HepG2 (cell line): Measurements from ENCODE around the gene SELENOH. TPM values are rescaled to one million over a fixed set of nuclear protein-coding genes. Genes with fewer than 3 reads are reported as not detected.

ENCODE experiments used
- ATAC-seq: fragments of 200-7000 bp; cut with Tn5 transposase; 3 replicates; pipeline ENCODE4 v1.9.1; 2020; ENCODE audit warnings: mild to moderate bottlenecking, moderate library complexity
- BruUV-seq: library from RNA; stranded (reverse); fragments of 400-500 nt; replicated peaks from 2 replicates; lab custom pipeline; 2021; lab: Mats Ljungman, UMichigan
- CTCF ChIA-PET: fragments of 300-600 bp; formaldehyde crosslinking; extraction: SDS; loops from one replicate; lab custom pipeline; 2021; ENCODE audit warnings: low total read pairs, inconsistent platforms, low intra/inter-chr PET ratio; lab: Yijun Ruan, JAX
- POLR2A ChIA-PET: fragments of 350-600 bp; sonication (Branson Sonifier 250); formaldehyde crosslinking; loops from one replicate; lab custom pipeline; 2020; ENCODE audit warnings: antibody characterized with exemption, inconsistent platforms; lab: Yijun Ruan, JAX
- DNase-seq: peaks from one replicate; pipeline ENCODE4 v3.0.0-alpha.2; 2015; ENCODE audit warnings: low spot score
- FAIRE-seq: peaks from 3 replicates; lab custom pipeline; 2011; peaks lifted over from hg19 to GRCh38; lab: Jason Lieb, UNC
- H2AFZ ChIP-seq: one replicate; pipeline ENCODE4 v1.6.1; 2011; ENCODE audit warnings: low read length, inconsistent platforms
- H3K27ac ChIP-seq: fragments of 300-600 bp; 3 replicates; pipeline ENCODE4 v1.8.0; 2011; ENCODE audit warnings: mixed run types, mild to moderate bottlenecking, mixed read lengths, low read length, inconsistent platforms; ENCODE audit not compliant: insufficient read depth; ENCODE audit errors: extremely low read length
- H3K27me3 ChIP-seq, 2 experiments: fragments of 200-600 bp in 1 of 2; 2 replicates in 1 of 2; 3 replicates in 1 of 2; pipeline versions ENCODE4 v1.6.0 to v1.8.0; 2011; ENCODE audit warnings: low read length in 2 of 2, mild to moderate bottlenecking in 2 of 2, moderate library complexity in 2 of 2, inconsistent platforms in 1 of 2; ENCODE audit not compliant: insufficient read depth in 2 of 2, control insufficient read depth in 1 of 2
- H3K36me3 ChIP-seq, 2 experiments: fragments of 200-600 bp in 1 of 2; replicated peaks in 1 of 2; 2 replicates in 1 of 2; 3 replicates in 1 of 2; pipeline versions ENCODE4 v1.5.1 to v1.8.0; 2011; ENCODE audit warnings: low read length in 2 of 2, inconsistent platforms in 1 of 2; ENCODE audit not compliant: insufficient read depth in 2 of 2, control insufficient read depth in 1 of 2
- H3K4me1 ChIP-seq: 2 replicates; pipeline ENCODE4 v1.5.1; 2012; ENCODE audit warnings: low read length, inconsistent platforms; ENCODE audit not compliant: insufficient read depth
- H3K4me2 ChIP-seq: 2 replicates; pipeline ENCODE4 v1.6.0; 2011; ENCODE audit warnings: low read depth, low read length, inconsistent platforms
- H3K4me3 ChIP-seq, 3 experiments: fragments of 200-600 bp in 1 of 3; sonication (generic), shearing (Covaris generic) in 1 of 3; replicated peaks in 1 of 3; 2 replicates each; pipeline ENCODE4 v1.5.1; 2011 to 2016; ENCODE audit warnings: low read length in 3 of 3, inconsistent platforms in 2 of 3, low read depth in 2 of 3, mild to moderate bottlenecking in 2 of 3, control low read depth in 1 of 3, mixed read lengths in 1 of 3; ENCODE audit not compliant: insufficient read depth in 1 of 3
- H3K79me2 ChIP-seq: one replicate; pipeline ENCODE4 v1.6.1; 2011; ENCODE audit warnings: low read length, inconsistent platforms; ENCODE audit not compliant: insufficient read depth
- H3K9ac ChIP-seq: 2 replicates; pipeline ENCODE4 v1.6.0; 2011; ENCODE audit warnings: mild to moderate bottlenecking, low read depth, low read length, inconsistent platforms; ENCODE audit not compliant: insufficient read depth
- H3K9me3 ChIP-seq: 2 replicates; pipeline ENCODE4 v1.5.1; 2012; ENCODE audit warnings: mild to moderate bottlenecking, low read length
- H4K20me1 ChIP-seq: 2 replicates; pipeline ENCODE4 v1.6.0; 2011; ENCODE audit warnings: inconsistent platforms, mild to moderate bottlenecking, low read length, moderate library complexity; ENCODE audit not compliant: insufficient read depth
- CC2D1A ChIP-seq: sonication (generic); formaldehyde crosslinking; IDR thresholded peaks from 2 replicates; pipeline ENCODE4 v1.8.1; 2023; ENCODE audit warnings: mild to moderate bottlenecking, missing genetic modification reagents
- PHF8 ChIP-seq: sonication (generic); formaldehyde crosslinking; IDR thresholded peaks from 2 replicates; pipeline ENCODE4 v1.5.0; 2020; ENCODE audit warnings: missing genetic modification reagents
- RBM22 ChIP-seq: fragments of 200-400 bp; formaldehyde crosslinking; optimal IDR thresholded peaks from 2 replicates; pipeline ENCODE3; 2017; ENCODE audit warnings: mild to moderate bottlenecking, low read length, moderate library complexity
- TFDP1 ChIP-seq: IDR thresholded peaks from 2 replicates; pipeline ENCODE4 v1.6.1; 2016; ENCODE audit warnings: missing compliant biosample characterization, missing genetic modification reagents, borderline replicate concordance
- XRCC5 ChIP-seq: fragments of 200-400 bp; formaldehyde crosslinking; optimal IDR thresholded peaks from 2 replicates; pipeline ENCODE3; 2017; ENCODE audit warnings: mild to moderate bottlenecking, low read length
- ZFYVE20 ChIP-seq: sonication (generic); formaldehyde crosslinking; IDR thresholded peaks from 2 replicates; pipeline ENCODE4 v1.8.0; 2023; ENCODE audit warnings: low read depth, mild to moderate bottlenecking, moderate library complexity, missing genetic modification reagents, borderline replicate concordance
- ZMYM2 ChIP-seq: sonication (generic); formaldehyde crosslinking; IDR thresholded peaks from 2 replicates; pipeline ENCODE4 v1.8.0; 2022; ENCODE audit warnings: mild to moderate bottlenecking, missing genetic modification reagents
- ZNF24 ChIP-seq: fragments of 450-650 bp; IDR thresholded peaks from 2 replicates; pipeline ENCODE4 v1.6.1; 2017; ENCODE audit warnings: antibody characterized with exemption, mild to moderate bottlenecking
- ZNF605 ChIP-seq: sonication (generic); formaldehyde crosslinking; IDR thresholded peaks from 2 replicates; pipeline ENCODE4 v1.8.0; 2022; ENCODE audit warnings: mild to moderate bottlenecking, missing genetic modification reagents
- ZNF614 ChIP-seq: IDR thresholded peaks from 2 replicates; pipeline ENCODE4 v1.6.1; 2018; ENCODE audit warnings: missing biosample characterization, missing genetic modification reagents, inconsistent platforms, borderline replicate concordance
- ZNF713 ChIP-seq: sonication (generic); formaldehyde crosslinking; IDR thresholded peaks from 2 replicates; pipeline ENCODE4 v1.4.0; 2020; ENCODE audit warnings: mild to moderate bottlenecking, missing genetic modification reagents
- ZSCAN25 ChIP-seq: sonication (generic); formaldehyde crosslinking; IDR thresholded peaks from 2 replicates; pipeline ENCODE4 v1.8.0; 2022; ENCODE audit warnings: mild to moderate bottlenecking, missing genetic modification reagents
- WGBS: methylation state at CpG from one replicate; pipeline ENCODE4 v1.1.6; 2017; ENCODE audit warnings: low lambda C conversion rate; 5-methylcytosine and 5-hydroxymethylcytosine counted together
- in situ Hi-C: cut with HindIII; loops from 2 replicates; pipeline ENCODE4 v1.10.0; 2017; ENCODE audit warnings: low pct_unique_long_range_greater_than_20kb; ENCODE audit not compliant: extremely low pct_ligation_motif_present
- intact Hi-C: fragments of 100-400 bp; cut with micrococcal nuclease; formaldehyde crosslinking; loops from one replicate; pipeline ENCODE4 v1.10.0; 2022; ENCODE audit not compliant: unreplicated experiment
- polyA plus RNA-seq, 8 experiments: library from polyadenylated mRNA; depleted of rRNA in 3 of 8; stranded (reverse) in 7 of 8; unstranded in 1 of 8; fragments of >200 nt; fragmentation: Illumina TruSeq in 4 of 8; extraction: Trizol in 4 of 8; gene quantifications; 2 replicates each; pipeline versions ENCODE4 v1.2.1 to v1.2.3, GENCODE V29; 2011 to 2016; ENCODE audit warnings: low read depth in 4 of 8, missing spikeins in 1 of 8, mixed read lengths in 1 of 8; ENCODE audit not compliant: insufficient read depth in 1 of 8
- total RNA-seq, 5 experiments: library from RNA; depleted of rRNA; stranded (reverse); fragments of >200 nt; fragmentation: Illumina TruSeq; extraction: Trizol; gene quantifications; 2 replicates each; pipeline ENCODE4 v1.2.3, GENCODE V29; 2016; ENCODE audit warnings: low read depth in 1 of 5

The SELENOH gene
- total and polyA plus RNA-seq, 2 of the 13 experiments (the other 11 are each of a cell fraction or from before 2014, with no cell fraction given): 27.2 to 77.4 TPM

GRCh38 chr11:57781529-57781943, 40.2 kb downstream of the SELENOH start:
- POLR2A ChIA-PET: interaction anchor here (11.1 kb wide), 1 partner anchor 17 kb away, joined by 215 read pairs; the partner anchor contains the start of gene CTNND1
- peak overlapping the region; percentile 26; the same call in 1 of the 2 replicates for H3K4me2 ChIP-seq
- peaks cover 0 to 1% of the 10 kb centered on the region in 2 experiments; a peak in 1 of 5 replicates for H3K36me3 ChIP-seq
- 0 out of 2 replicates have a peak, but pooled peaks have one; percentile 18 for TF ChIP-seq ZMYM2
- no peak for TF ChIP-seq CC2D1A
- TF ChIP-seq ZNF605 (CRISPR knock-in tag): 0 out of 2 replicates have a peak, but pooled peaks have one; percentile 33
- peak; percentile 63 for TF ChIP-seq RBM22
- H3K27ac ChIP-seq: peak overlapping the region; percentile 96
- 72% methylated on average over 3 of the region's 3 CpGs for WGBS
- H3K9me3 ChIP-seq: no peaks in the 10 kb centered on the region
- H3K4me3 ChIP-seq: no peak overlapping the region
- DNase-seq (no peak), FAIRE-seq (no peak), ATAC-seq (no peak)
- peaks cover 88% of the 10 kb centered on the region for H3K79me2 ChIP-seq
- in situ Hi-C loops (no loop called here), intact Hi-C loops (no loop called here)
- H4K20me1 ChIP-seq: peaks cover 13% of the 10 kb centered on the region; the same call in 1 of the 2 replicates
- CTCF ChIA-PET: no interaction called here
- H3K4me1 ChIP-seq: peaks cover 99% of the 10 kb centered on the region
- no peaks in the 10 kb centered on the region for H3K27me3 ChIP-seq
- H3K9ac ChIP-seq: peak overlapping the region; percentile 33
- no TSS peak for BruUV-seq
- no peak overlapping the region for H2AFZ ChIP-seq

- BruUV-seq: no TSS peak
- Histone ChIP-seq H3K36me3 (peaks cover 3 to 4% of the 10 kb centered on the region in 2 experiments; a peak in 2 of 5 replicates), H3K4me1 (peaks cover 97% of the 10 kb centered on the region), H3K79me2 (peaks cover 96% of the 10 kb centered on the region), H3K9me3 (no peaks in the 10 kb centered on the region), H4K20me1 (peaks cover 29% of the 10 kb centered on the region), H3K9ac (no peak overlapping the region), H3K4me3 (no peak overlapping the region), H3K27me3 (no peaks in the 10 kb centered on the region), H3K27ac (no peak overlapping the region), H3K4me2 (no peak overlapping the region), H2AFZ (no peak overlapping the region)
- ChIA-PET CTCF (no interaction called here), POLR2A (interaction anchor here (1.3 kb wide), 1 partner anchor 9 kb away, joined by 4 read pairs; no protein-coding TSS in a partner anchor)
- WGBS: 94% methylated on average over 2 of the region's 2 CpGs
- FAIRE-seq (no peak), ATAC-seq (no peak), DNase-seq (no peak)
- in situ Hi-C loops: no loop called here
- intact Hi-C loops: no loop called here
- TF ChIP-seq ZNF24 (no peak), TFDP1 (no peak), XRCC5 (no peak), ZSCAN25 (CRISPR knock-in tag) (no peak), PHF8 (CRISPR knock-in tag) (no peak), ZNF614 (CRISPR knock-in tag) (no peak), ZFYVE20 (CRISPR knock-in tag) (no peak), ZNF713 (no peak)
These were observed 43.8 kb downstream of the SELENOH start for GRCh38 chr11:57785072-57785471.
